Measurements from ENCODE around the gene TMEM129.

GRCh38 chr4:1766106-1767060 lies 45.3 kb upstream of the TMEM129 start:
- TF ChIP-seq, protein P1, sequence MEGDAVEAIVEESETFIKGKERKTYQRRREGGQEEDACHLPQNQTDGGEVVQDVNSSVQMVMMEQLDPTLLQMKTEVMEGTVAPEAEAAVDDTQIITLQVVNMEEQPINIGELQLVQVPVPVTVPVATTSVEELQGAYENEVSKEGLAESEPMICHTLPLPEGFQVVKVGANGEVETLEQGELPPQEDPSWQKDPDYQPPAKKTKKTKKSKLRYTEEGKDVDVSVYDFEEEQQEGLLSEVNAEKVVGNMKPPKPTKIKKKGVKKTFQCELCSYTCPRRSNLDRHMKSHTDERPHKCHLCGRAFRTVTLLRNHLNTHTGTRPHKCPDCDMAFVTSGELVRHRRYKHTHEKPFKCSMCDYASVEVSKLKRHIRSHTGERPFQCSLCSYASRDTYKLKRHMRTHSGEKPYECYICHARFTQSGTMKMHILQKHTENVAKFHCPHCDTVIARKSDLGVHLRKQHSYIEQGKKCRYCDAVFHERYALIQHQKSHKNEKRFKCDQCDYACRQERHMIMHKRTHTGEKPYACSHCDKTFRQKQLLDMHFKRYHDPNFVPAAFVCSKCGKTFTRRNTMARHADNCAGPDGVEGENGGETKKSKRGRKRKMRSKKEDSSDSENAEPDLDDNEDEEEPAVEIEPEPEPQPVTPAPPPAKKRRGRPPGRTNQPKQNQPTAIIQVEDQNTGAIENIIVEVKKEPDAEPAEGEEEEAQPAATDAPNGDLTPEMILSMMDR (IDR thresholded peaks at IDR 0.05; ENCODE audit: low read length) = no peak
- TF ChIP-seq EZH2 (IDR thresholded peaks at IDR 0.05; ENCODE audit: borderline replicate concordance, low read length) = no peak

Measured in OCI-LY1 (cell line).